Cardiac muscle cell (in vitro differentiated cells and primary cell): ENCODE measurements around the gene TMEM144. TPM values are rescaled to one million over a fixed set of nuclear protein-coding genes. Genes with fewer than 3 reads are reported as not detected.
A peak's percentile ranks its signal among the peaks of the same experiment; 100 is the strongest.

Experiments used
- DNase-seq, 2 donors: peaks; one replicate each; pipeline versions ENCODE4 v3.0.0 to v3.0.0-alpha.2; 2010 to 2017; ENCODE audit warnings: low read depth in 1 of 2, low spot score in 1 of 2
- H3K27ac ChIP-seq: fragments of 200-600 bp; sonication (generic); 2 replicates; pipeline ENCODE4 v1.5.1; 2016
- H3K27me3 ChIP-seq: fragments of 200-600 bp; sonication (generic); 2 replicates; pipeline ENCODE4 v1.6.0; 2016; ENCODE audit warnings: control low read depth
- H3K36me3 ChIP-seq: fragments of 200-600 bp; sonication (generic); 2 replicates; pipeline ENCODE4 v1.5.1; 2016; ENCODE audit warnings: control low read depth
- H3K4me1 ChIP-seq: fragments of 200-600 bp; sonication (generic); 2 replicates; pipeline ENCODE4 v1.8.1; 2017; ENCODE audit warnings: low read depth, mild to moderate bottlenecking, mixed run types
- H3K4me3 ChIP-seq: fragments of 200-600 bp; sonication (generic); 2 replicates; pipeline ENCODE4 v1.5.1; 2016; ENCODE audit warnings: mild to moderate bottlenecking
- H3K9me3 ChIP-seq: fragments of 200-600 bp; sonication (generic); 2 replicates; pipeline ENCODE4 v1.5.1; 2017; ENCODE audit warnings: low read depth, mild to moderate bottlenecking, control low read depth
- CTCF ChIP-seq: IDR thresholded peaks from 2 replicates; pipeline ENCODE4 v1.5.1; 2012; ENCODE audit warnings: low read depth, mild to moderate bottlenecking, low read length
- polyA plus RNA-seq: library from polyadenylated mRNA; unstranded; fragments of >200 nt; fragmentation: Nextera tagmentation; extraction: Ambion mirVana; gene quantifications from 2 replicates; pipeline ENCODE4 v1.2.1, GENCODE V29; 2016
- total RNA-seq: library from RNA; depleted of rRNA; stranded (reverse); fragments of >200 nt; gene quantifications from 2 replicates; pipeline ENCODE4 v1.2.3, GENCODE V29; 2016

The TMEM144 gene
- total and polyA plus RNA-seq, 2 experiments from 2014 or later: 11.0 to 11.6 TPM

GRCh38 chr4:158229768-158230167 lies 19.5 kb downstream of the TMEM144 start:
- Histone ChIP-seq H3K27ac (no peak overlapping the region), H3K4me1 (no peaks in the 10 kb centered on the region), H3K36me3 (no peaks in the 10 kb centered on the region), H3K4me3 (no peak overlapping the region), H3K27me3 (no peaks in the 10 kb centered on the region), H3K9me3 (no peaks in the 10 kb centered on the region)
- DNase-seq: no peak
- no peak for TF ChIP-seq CTCF

- H3K36me3 ChIP-seq: no peaks in the 10 kb centered on the region
- TF ChIP-seq CTCF: no peak
- H3K27me3 ChIP-seq: no peaks in the 10 kb centered on the region
- DNase-seq: peak in 1 of 2 donors; percentile 9
- no peak overlapping the region for H3K4me3 ChIP-seq
- H3K4me1 ChIP-seq: no peaks in the 10 kb centered on the region
- no peaks in the 10 kb centered on the region for H3K9me3 ChIP-seq
- H3K27ac ChIP-seq: no peak overlapping the region
These were observed 24.4 kb downstream of the TMEM144 start for GRCh38 chr4:158234671-158235070.

GRCh38 chr4:158236304-158237030 lies 26.2 kb downstream of the TMEM144 start:
- TF ChIP-seq CTCF: no peak
- Histone ChIP-seq H3K36me3 (no peaks in the 10 kb centered on the region), H3K27me3 (no peaks in the 10 kb centered on the region), H3K4me1 (no peaks in the 10 kb centered on the region), H3K27ac (no peak overlapping the region), H3K4me3 (no peak overlapping the region), H3K9me3 (no peaks in the 10 kb centered on the region)
- peak in 1 of 2 donors; percentile 29 for DNase-seq

- no peak for DNase-seq
- no peak overlapping the region for H3K27ac ChIP-seq
- H3K9me3 ChIP-seq: no peaks in the 10 kb centered on the region
- no peak for TF ChIP-seq CTCF
- no peaks in the 10 kb centered on the region for H3K36me3 ChIP-seq
- H3K4me1 ChIP-seq: no peaks in the 10 kb centered on the region
- H3K27me3 ChIP-seq: no peaks in the 10 kb centered on the region
- no peak overlapping the region for H3K4me3 ChIP-seq
These were observed 28.3 kb downstream of the TMEM144 start for GRCh38 chr4:158238575-158238974.

GRCh38 chr4:158239196-158239595 lies 28.9 kb downstream of the TMEM144 start:
- DNase-seq: no peak
- Histone ChIP-seq H3K4me3 (no peak overlapping the region), H3K27me3 (no peaks in the 10 kb centered on the region), H3K27ac (no peak overlapping the region), H3K36me3 (no peaks in the 10 kb centered on the region), H3K4me1 (no peaks in the 10 kb centered on the region), H3K9me3 (no peaks in the 10 kb centered on the region)
- TF ChIP-seq CTCF: no peak
